Activated naive CD8-positive, alpha-beta T cell treated with anti-CD3 and anti-CD28 coated beads, Interleukin-2, amount 10 ng/mL, durations not matched to agents 7 days and 5 days (primary cell): ENCODE data around the gene SCARB2. TPM values are rescaled to one million over a fixed set of nuclear protein-coding genes. Genes with fewer than 3 reads are reported as not detected.

ENCODE experiments used
- ATAC-seq: fragments of 150-1000 bp; cut with Tn5 transposase; one replicate; pipeline ENCODE4 v1.10.0; 2021; ENCODE audit warnings: low read depth, moderate library complexity
- POLR2A ChIA-PET: fragments of 350-600 bp; sonication (Branson Sonifier 250); formaldehyde crosslinking; loops from one replicate; lab custom pipeline; 2021; ENCODE audit warnings: antibody characterized with exemption; lab: Charles Lee
- DNase-seq: peaks from one replicate; pipeline ENCODE4 v3.0.0; 2021
- H3K27ac Mint-ChIP-seq: one replicate; pipeline ENCODE4 v1.8.0; 2022; ENCODE audit warnings: mild to moderate bottlenecking, mixed read lengths
- H3K27me3 Mint-ChIP-seq: one replicate; pipeline ENCODE4 v1.8.0; 2022; ENCODE audit warnings: mild to moderate bottlenecking, moderate library complexity, mixed read lengths
- H3K36me3 Mint-ChIP-seq: one replicate; pipeline ENCODE4 v1.8.0; 2021; ENCODE audit warnings: mild to moderate bottlenecking, mixed read lengths
- H3K4me1 Mint-ChIP-seq: one replicate; pipeline ENCODE4 v1.8.0; 2021; ENCODE audit warnings: mixed read lengths
- H3K4me3 Mint-ChIP-seq: one replicate; pipeline ENCODE4 v1.8.0; 2022; ENCODE audit warnings: mild to moderate bottlenecking, moderate library complexity, mixed read lengths
- H3K9me3 Mint-ChIP-seq: one replicate; pipeline ENCODE4 v1.8.0; 2021; ENCODE audit warnings: mixed read lengths
- total RNA-seq, 2 experiments: library from RNA; stranded (reverse); gene quantifications; one replicate each; pipeline ENCODE4 v1.2.3, GENCODE V29; 2021

SCARB2 gene
- total RNA-seq, 2 experiments from 2014 or later: 16.3 to 18.4 TPM

DNA sequence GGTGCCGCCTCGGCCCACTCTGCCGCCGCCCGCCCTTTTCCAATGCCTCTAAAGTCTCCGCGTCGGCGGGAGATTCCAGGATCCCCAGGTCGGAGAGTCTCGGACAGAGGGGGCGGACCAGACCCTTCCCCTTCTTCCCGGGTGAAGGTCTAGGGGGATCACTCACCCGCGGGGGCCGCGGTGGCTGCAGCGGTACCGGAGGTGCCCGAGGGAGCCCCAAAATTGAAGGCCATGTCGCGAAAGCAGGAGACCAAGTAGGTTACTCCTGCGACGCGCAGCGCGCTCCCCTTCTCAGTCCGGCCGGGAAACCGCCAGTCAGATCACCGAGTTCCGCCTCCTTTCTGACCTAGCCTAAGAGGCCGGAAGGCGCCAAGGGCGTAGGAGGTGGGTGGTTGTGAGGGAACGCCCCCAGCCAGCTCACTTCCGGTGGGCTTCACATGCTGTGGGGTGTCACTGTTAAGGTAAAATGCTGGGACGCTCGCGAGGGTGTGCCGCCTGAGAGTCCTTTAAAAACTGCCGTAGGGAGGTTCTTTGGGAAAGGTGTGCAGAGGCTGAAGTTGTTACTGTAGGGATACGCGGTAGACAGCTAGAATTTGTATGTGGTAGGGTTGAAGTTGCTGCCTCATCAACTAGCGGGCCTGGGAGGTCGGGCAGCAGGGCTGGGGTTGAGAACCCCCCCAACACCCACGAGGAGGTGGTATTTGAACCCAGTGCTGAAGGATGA is 65.3 kb downstream of the SCARB2 start, which contains the start of gene NUP54:
NUP54 (minus strand) TSS at position 256 of the 724 bp plus-strand sequence; CDS start at position 233, 23 bp downstream.
- no peaks in the 10 kb centered on the region for H3K27me3 Mint-ChIP-seq
- DNase-seq: peak; percentile 95
- peak within 1 kb of the TSS; percentile 98 for H3K27ac Mint-ChIP-seq
- H3K4me1 Mint-ChIP-seq: peaks cover 24% of the 10 kb centered on the region
- ATAC-seq: peak; percentile 97
- H3K4me3 Mint-ChIP-seq: peak within 1 kb of the TSS; percentile 98
- POLR2A ChIA-PET: interaction anchor here (1.0 to 1.5 kb wide), 9 partner anchors 10 to 635 kb away, joined by 3 to 6 read pairs (median 4); partner anchors contain the start of genes NAAA, SCARB2 and SDAD1
- H3K36me3 Mint-ChIP-seq: peaks cover 13% of the 10 kb centered on the region
- no peaks in the 10 kb centered on the region for H3K9me3 Mint-ChIP-seq

DNA sequence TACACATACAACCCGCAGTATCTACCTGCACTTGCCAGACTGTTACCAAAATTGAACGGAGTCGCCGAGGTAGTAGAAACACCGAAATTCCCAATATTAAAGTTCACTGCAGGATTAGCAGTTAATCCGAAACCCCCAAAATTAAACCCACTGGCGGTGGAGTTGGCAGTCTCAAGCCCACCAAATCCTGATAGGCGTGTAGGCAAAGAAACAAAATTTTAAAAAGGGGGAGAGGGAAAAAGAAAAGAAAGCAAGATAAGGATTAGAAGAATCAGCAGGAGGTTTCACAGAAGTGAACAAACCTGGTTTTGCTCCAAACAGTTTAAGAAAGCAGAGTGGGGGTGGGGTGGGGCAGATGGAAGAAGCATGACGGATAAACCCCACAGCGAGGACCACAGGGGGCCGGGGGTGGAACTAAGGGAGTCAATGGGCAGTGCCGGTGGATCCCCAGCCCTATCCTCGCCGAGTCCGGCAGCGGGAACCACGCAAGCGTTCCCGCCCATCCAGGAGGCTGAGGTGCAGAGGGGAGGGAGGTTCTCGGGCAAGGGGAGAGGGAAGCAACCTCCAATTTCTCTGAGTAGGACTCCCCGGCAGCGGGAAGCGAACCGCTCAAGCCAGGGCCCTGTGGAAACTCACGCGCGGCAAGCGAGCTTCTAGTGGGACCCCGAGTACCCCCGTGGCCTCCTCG is 66.0 kb downstream of the SCARB2 start:
- H3K9me3 Mint-ChIP-seq: no peaks in the 10 kb centered on the region
- peaks cover 24% of the 10 kb centered on the region for H3K4me1 Mint-ChIP-seq
- DNase-seq: no peak
- no peaks in the 10 kb centered on the region for H3K27me3 Mint-ChIP-seq
- peak; percentile 34 for ATAC-seq
- POLR2A ChIA-PET: interaction anchor here (1.0 to 1.5 kb wide), 9 partner anchors 11 to 634 kb away, joined by 3 to 6 read pairs (median 4); partner anchors contain the start of genes NAAA, SCARB2 and SDAD1
- H3K36me3 Mint-ChIP-seq: peaks cover 13% of the 10 kb centered on the region
- peak overlapping the region; percentile 98 for H3K4me3 Mint-ChIP-seq
- peak overlapping the region; percentile 98 for H3K27ac Mint-ChIP-seq

DNA sequence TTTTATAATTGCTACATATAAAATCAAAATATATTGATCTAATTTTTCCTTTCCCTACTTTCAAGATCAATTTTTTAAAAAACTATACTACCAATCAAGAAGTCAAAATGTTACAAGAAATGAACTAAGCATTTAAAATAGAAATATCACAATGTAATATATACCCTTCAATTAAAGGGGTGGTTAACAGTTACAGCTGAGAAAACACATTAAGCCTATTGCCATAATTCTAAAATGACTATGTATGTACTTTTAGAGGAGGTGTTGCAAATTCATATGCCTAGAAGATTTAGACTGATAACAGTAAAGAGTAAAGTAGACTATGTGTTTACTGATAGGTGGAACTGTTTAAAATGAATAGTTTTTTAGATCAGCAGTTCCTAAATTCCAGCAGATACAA is 69.1 kb downstream of the SCARB2 start:
- H3K9me3 Mint-ChIP-seq: no peaks in the 10 kb centered on the region
- peaks cover 23% of the 10 kb centered on the region for H3K36me3 Mint-ChIP-seq
- ATAC-seq: no peak
- H3K4me1 Mint-ChIP-seq: peaks cover 25% of the 10 kb centered on the region
- POLR2A ChIA-PET: no interaction called here
- no peaks in the 10 kb centered on the region for H3K27me3 Mint-ChIP-seq
- DNase-seq: no peak
- H3K4me3 Mint-ChIP-seq: no peak overlapping the region
- no peak overlapping the region for H3K27ac Mint-ChIP-seq

DNA sequence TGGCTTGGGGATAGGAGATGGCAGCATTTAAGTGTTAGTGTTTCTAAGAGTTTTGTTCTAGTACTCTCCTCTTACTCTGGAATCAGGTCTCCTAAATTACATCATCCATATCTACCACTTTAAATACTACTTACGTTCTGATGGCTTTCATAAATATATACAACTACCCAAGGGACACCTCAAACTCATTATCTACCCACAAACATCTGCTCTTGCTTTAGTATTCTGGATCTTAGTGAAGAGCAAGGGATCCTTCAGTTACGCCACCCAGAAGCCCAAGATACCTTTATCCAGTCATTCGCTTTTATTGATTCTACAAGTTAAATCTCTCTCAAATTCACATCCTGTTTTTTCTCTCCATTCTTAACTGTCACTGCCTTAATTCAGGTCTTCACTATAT is 72.4 kb downstream of the SCARB2 start:
- H3K9me3 Mint-ChIP-seq: no peaks in the 10 kb centered on the region
- peaks cover 27% of the 10 kb centered on the region for H3K36me3 Mint-ChIP-seq
- peaks cover 16% of the 10 kb centered on the region for H3K4me1 Mint-ChIP-seq
- no peak overlapping the region for H3K27ac Mint-ChIP-seq
- DNase-seq: no peak
- POLR2A ChIA-PET: no interaction called here
- H3K27me3 Mint-ChIP-seq: no peaks in the 10 kb centered on the region
- ATAC-seq: no peak
- H3K4me3 Mint-ChIP-seq: no peak overlapping the region

DNA sequence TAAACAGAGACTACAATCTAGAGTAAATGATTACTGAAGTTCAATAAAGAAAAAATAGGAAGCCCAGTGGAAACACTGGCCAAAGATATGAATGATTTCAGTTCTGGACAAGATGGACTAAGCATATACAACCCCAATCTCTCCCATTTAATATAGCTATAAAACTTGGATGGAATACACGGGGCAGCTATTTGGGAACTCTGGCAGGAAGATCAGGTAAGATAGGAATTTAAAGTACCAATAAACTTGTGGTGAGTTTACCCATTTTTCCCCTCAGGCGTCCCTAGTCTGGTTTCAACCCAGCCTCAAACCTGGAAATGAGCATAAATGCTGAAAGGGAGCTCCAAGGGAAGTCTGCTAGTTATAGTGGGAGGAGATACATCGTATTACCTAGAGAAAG is 85.9 kb downstream of the SCARB2 start:
- no peak for ATAC-seq
- H3K27me3 Mint-ChIP-seq: no peaks in the 10 kb centered on the region
- POLR2A ChIA-PET: interaction anchor here (0.6 kb wide), 1 partner anchor 36 kb away, joined by 3 read pairs; no protein-coding TSS in a partner anchor
- H3K9me3 Mint-ChIP-seq: no peaks in the 10 kb centered on the region
- no peak overlapping the region for H3K4me3 Mint-ChIP-seq
- no peaks in the 10 kb centered on the region for H3K4me1 Mint-ChIP-seq
- DNase-seq: no peak
- H3K27ac Mint-ChIP-seq: no peak overlapping the region
- H3K36me3 Mint-ChIP-seq: peaks cover 34% of the 10 kb centered on the region

DNA sequence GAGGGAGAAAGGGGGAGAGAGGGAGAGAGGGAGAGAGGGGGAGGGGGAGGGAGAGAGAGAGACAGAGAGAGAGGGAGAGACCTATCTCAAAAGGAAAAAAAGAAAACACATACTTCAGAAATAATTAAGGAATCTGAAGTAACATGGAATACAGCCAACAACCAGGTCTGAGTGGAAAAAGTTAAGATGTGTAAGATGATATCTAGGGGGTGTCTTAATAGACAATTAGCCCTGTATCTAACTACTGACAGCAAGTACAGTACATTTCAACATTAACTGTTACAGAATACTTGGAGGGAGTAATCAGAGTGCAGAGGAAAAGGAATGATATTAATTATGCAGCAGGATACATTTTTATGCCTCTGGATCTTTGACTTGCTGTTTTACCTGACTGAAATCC is 87.8 kb downstream of the SCARB2 start:
- Mint-ChIP-seq H3K27me3 (no peaks in the 10 kb centered on the region), H3K4me1 (no peaks in the 10 kb centered on the region), H3K9me3 (no peaks in the 10 kb centered on the region), H3K27ac (no peak overlapping the region), H3K36me3 (peaks cover 46% of the 10 kb centered on the region), H3K4me3 (no peak overlapping the region)
- POLR2A ChIA-PET: no interaction called here
- ATAC-seq (no peak), DNase-seq (no peak)

DNA sequence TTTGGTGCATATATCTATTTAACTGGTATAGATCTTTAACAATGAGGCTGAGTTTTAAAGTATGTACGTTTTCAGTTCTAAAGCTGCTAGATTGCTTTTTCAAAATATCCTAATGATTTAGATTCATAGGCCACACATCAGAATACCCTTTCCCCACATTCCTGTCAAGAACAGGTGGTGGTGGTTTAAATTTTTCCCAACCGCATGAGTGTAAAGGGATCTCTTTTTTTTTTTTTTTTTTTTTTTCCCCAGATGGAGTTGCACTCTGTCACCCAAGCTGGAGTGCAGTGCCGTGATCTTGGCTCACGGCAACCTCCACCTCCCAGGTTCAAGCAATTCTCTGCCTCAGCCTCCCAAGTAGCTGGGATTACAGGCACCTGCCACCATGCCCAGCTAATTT is 93.4 kb downstream of the SCARB2 start:
- H3K4me1 Mint-ChIP-seq: no peaks in the 10 kb centered on the region
- ATAC-seq (no peak), DNase-seq (no peak)
- H3K27me3 Mint-ChIP-seq: no peaks in the 10 kb centered on the region
- no peaks in the 10 kb centered on the region for H3K9me3 Mint-ChIP-seq
- peaks cover 61% of the 10 kb centered on the region for H3K36me3 Mint-ChIP-seq
- POLR2A ChIA-PET: no interaction called here
- no peak overlapping the region for H3K4me3 Mint-ChIP-seq
- no peak overlapping the region for H3K27ac Mint-ChIP-seq

DNA sequence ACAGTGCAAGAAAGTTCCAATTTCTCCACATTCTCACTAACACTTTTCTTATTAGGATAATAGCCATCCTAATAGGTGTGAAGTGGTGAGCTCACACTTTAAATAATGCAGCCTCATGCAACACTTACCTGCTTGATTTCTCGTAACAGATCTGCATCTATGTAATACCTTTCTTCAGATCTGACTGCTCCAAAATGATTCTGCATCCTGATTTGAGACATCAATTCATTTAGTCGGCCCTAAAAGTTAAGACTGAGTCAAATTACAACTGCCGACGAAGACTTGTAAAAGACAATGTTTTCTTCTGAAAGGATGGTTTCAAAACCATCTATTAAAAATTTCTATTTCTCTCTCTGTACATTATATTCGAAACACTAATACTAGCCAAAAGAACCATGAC is 96.1 kb downstream of the SCARB2 start:
- Mint-ChIP-seq H3K4me3 (no peak overlapping the region), H3K27ac (no peak overlapping the region), H3K9me3 (no peaks in the 10 kb centered on the region), H3K4me1 (no peaks in the 10 kb centered on the region), H3K27me3 (no peaks in the 10 kb centered on the region), H3K36me3 (peaks cover 61% of the 10 kb centered on the region)
- DNase-seq: no peak
- ATAC-seq: no peak
- POLR2A ChIA-PET: no interaction called here

DNA sequence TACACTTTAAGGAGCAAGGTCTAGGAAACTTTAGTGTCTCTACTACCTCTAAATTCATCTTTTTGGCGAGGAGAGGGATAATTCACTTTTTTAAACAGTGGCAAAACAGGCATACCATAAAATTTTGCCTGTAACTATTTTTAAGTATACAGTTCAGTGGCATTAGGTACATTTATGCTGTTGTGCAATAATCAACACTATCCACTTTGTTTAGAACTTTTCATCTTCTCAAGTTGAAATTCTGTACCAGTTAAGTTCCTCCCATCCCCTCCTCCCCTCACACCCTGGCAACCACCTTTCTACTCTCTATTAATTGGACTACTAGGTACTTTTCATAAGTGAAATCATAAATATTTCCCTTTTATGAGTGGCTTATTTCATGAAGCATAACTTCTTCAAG is 96.8 kb downstream of the SCARB2 start:
- H3K4me1 Mint-ChIP-seq: no peaks in the 10 kb centered on the region
- POLR2A ChIA-PET: no interaction called here
- ATAC-seq (no peak), DNase-seq (no peak)
- no peaks in the 10 kb centered on the region for H3K9me3 Mint-ChIP-seq
- H3K4me3 Mint-ChIP-seq: no peak overlapping the region
- H3K36me3 Mint-ChIP-seq: peaks cover 55% of the 10 kb centered on the region
- no peak overlapping the region for H3K27ac Mint-ChIP-seq
- no peaks in the 10 kb centered on the region for H3K27me3 Mint-ChIP-seq

Other genes with a start within 250 kb of the SCARB2 start
- gene SDAD1, start 222.9 kb downstream of the SCARB2 start, total RNA-seq: 10 to 100 TPM; 47.5 to 50.8 TPM
- gene CXCL9, start 206.3 kb downstream of the SCARB2 start, total RNA-seq: under 1 TPM; 0.20 to 0.22 TPM
- gene CXCL10, start 190.3 kb downstream of the SCARB2 start, total RNA-seq: under 1 TPM in 1 of 2 experiments, not detected in 1; 0.26 TPM
- gene CXCL11, start 177.8 kb downstream of the SCARB2 start, total RNA-seq: not detected
- gene ART3, start 139.1 kb downstream of the SCARB2 start, total RNA-seq: not detected
- 10 to 100 TPM; 48.7 to 54.7 TPM for gene NUP54, start 65.4 kb downstream of the SCARB2 start, total RNA-seq
- gene FAM47E, start 37.9 kb upstream of the SCARB2 start, total RNA-seq: under 1 TPM in 1 of 2 experiments, not detected in 1; 0.78 TPM
- under 1 TPM; 0.44 to 0.68 TPM for gene STBD1, start 92.9 kb upstream of the SCARB2 start, total RNA-seq
- not detected for gene CCDC158, start 207.3 kb upstream of the SCARB2 start, total RNA-seq
- not detected for gene SHROOM3, start 221.4 kb upstream of the SCARB2 start, total RNA-seq